CD14-positive monocyte (primary cell): ENCODE data around the gene MRPL4. TPM values are rescaled to one million over a fixed set of nuclear protein-coding genes. Genes with fewer than 3 reads are reported as not detected.

ENCODE experiments used
- DNase-seq, 3 donors: peaks; one replicate each; pipeline ENCODE4 v3.0.0-alpha.2; 2011 to 2022
- H2AFZ ChIP-seq: 2 replicates; pipeline ENCODE4 v1.6.0; 2012; ENCODE audit warnings: mild to moderate bottlenecking, low read depth, low read length, inconsistent platforms; ENCODE audit not compliant: insufficient read depth, poor library complexity, severe bottlenecking
- H3K27ac ChIP-seq, 2 donors: 1 replicate in 1 of 2; 2 replicates in 1 of 2; pipeline ENCODE4 v1.5.1; 2012 to 2013; ENCODE audit warnings: low read length in 2 of 2, control low read depth in 1 of 2, inconsistent platforms in 1 of 2, low read depth in 1 of 2, mild to moderate bottlenecking in 1 of 2
- H3K27me3 ChIP-seq, 2 donors: one replicate each; pipeline versions ENCODE4 v1.6.0 to v1.6.1; 2011 to 2013; ENCODE audit warnings: low read length in 2 of 2; ENCODE audit not compliant: control insufficient read depth in 2 of 2, insufficient read depth in 2 of 2
- H3K36me3 ChIP-seq, 2 donors: replicated peaks in 1 of 2; 1 replicate in 1 of 2; 2 replicates in 1 of 2; pipeline versions ENCODE4 v1.5.1 to v1.6.1; 2012 to 2013; ENCODE audit warnings: low read length in 2 of 2, control low read depth in 1 of 2, inconsistent platforms in 1 of 2, mild to moderate bottlenecking in 1 of 2; ENCODE audit not compliant: insufficient read depth in 2 of 2, control insufficient read depth in 1 of 2
- H3K4me1 ChIP-seq, 2 donors: 1 replicate in 1 of 2; 2 replicates in 1 of 2; pipeline versions ENCODE4 v1.5.1 to v1.6.1; 2012 to 2013; ENCODE audit warnings: low read length in 2 of 2, control low read depth in 1 of 2, inconsistent platforms in 1 of 2, mild to moderate bottlenecking in 1 of 2, moderate library complexity in 1 of 2; ENCODE audit not compliant: insufficient read depth in 2 of 2, control insufficient read depth in 1 of 2
- H3K4me2 ChIP-seq: replicated peaks from 2 replicates; pipeline ENCODE3; 2012; ENCODE audit warnings: low read length, moderate library complexity, mild to moderate bottlenecking; ENCODE audit not compliant: poor library complexity, severe bottlenecking; ENCODE audit errors: extremely low read depth
- H3K4me3 ChIP-seq, 3 experiments: fragments of 200-600 bp in 1 of 3; sonication (generic) in 1 of 3; replicated peaks in 1 of 3; 1 replicate in 2 of 3; 2 replicates in 1 of 3; pipeline ENCODE4 v1.5.1; 2011 to 2013; ENCODE audit warnings: low read length in 3 of 3, mild to moderate bottlenecking in 3 of 3, control low read depth in 2 of 3, low read depth in 2 of 3, inconsistent platforms in 1 of 3, moderate library complexity in 1 of 3
- H3K79me2 ChIP-seq: 2 replicates; pipeline ENCODE4 v1.6.0; 2012; ENCODE audit warnings: mild to moderate bottlenecking, control low read depth, inconsistent platforms, low read length, moderate library complexity; ENCODE audit not compliant: insufficient read depth
- H3K9ac ChIP-seq: 2 replicates; pipeline ENCODE4 v1.6.0; 2017; ENCODE audit warnings: low read length, mild to moderate bottlenecking; ENCODE audit not compliant: insufficient read depth, poor library complexity, severe bottlenecking
- H3K9me3 ChIP-seq, 2 donors: replicated peaks in 1 of 2; 1 replicate in 1 of 2; 2 replicates in 1 of 2; pipeline versions ENCODE4 v1.5.1 to v1.6.1; 2012 to 2013; ENCODE audit warnings: low read length in 2 of 2, control low read depth in 1 of 2; ENCODE audit not compliant: control insufficient read depth in 1 of 2, insufficient read depth in 1 of 2
- H4K20me1 ChIP-seq: 2 replicates; pipeline ENCODE4 v1.6.0; 2012; ENCODE audit warnings: mild to moderate bottlenecking, low read length, control low read depth, moderate library complexity; ENCODE audit not compliant: insufficient read depth
- H3K27ac Mint-ChIP-seq, 7 donors: one replicate each; pipeline ENCODE4 v1.8.0; 2020; ENCODE audit warnings: mild to moderate bottlenecking in 7 of 7, mixed read lengths in 7 of 7, moderate library complexity in 6 of 7, inconsistent platforms in 2 of 7
- H3K27me3 Mint-ChIP-seq, 3 donors: one replicate each; pipeline ENCODE4 v1.8.0; 2021 to 2022; ENCODE audit warnings: low read depth in 3 of 3, mild to moderate bottlenecking in 3 of 3, mixed read lengths in 3 of 3, moderate library complexity in 3 of 3, inconsistent platforms in 1 of 3
- H3K36me3 Mint-ChIP-seq, 2 donors: one replicate each; pipeline ENCODE4 v1.8.0; 2020; ENCODE audit warnings: mixed read lengths in 2 of 2, inconsistent platforms in 1 of 2, mild to moderate bottlenecking in 1 of 2
- H3K4me1 Mint-ChIP-seq: one replicate; pipeline ENCODE4 v1.8.0; 2020; ENCODE audit warnings: mild to moderate bottlenecking, mixed read lengths
- H3K4me3 Mint-ChIP-seq, 2 donors: one replicate each; pipeline ENCODE4 v1.8.0; 2020; ENCODE audit warnings: mild to moderate bottlenecking in 2 of 2, mixed read lengths in 2 of 2, moderate library complexity in 1 of 2
- H3K9me3 Mint-ChIP-seq, 7 donors: one replicate each; pipeline ENCODE4 v1.8.0; 2020 to 2022; ENCODE audit warnings: mixed read lengths in 7 of 7, mild to moderate bottlenecking in 6 of 7, moderate library complexity in 6 of 7, inconsistent platforms in 2 of 7
- WGBS: methylation state at CpG from one replicate; pipeline ENCODE4 v1.1.5; 2013; ENCODE audit warnings: missing lambda C conversion rate; ENCODE audit not compliant: insufficient coverage; 5-methylcytosine and 5-hydroxymethylcytosine counted together
- intact Hi-C, 2 donors: fragments of 100-400 bp; cut with micrococcal nuclease; formaldehyde crosslinking; loops; one replicate each; pipeline versions ENCODE4 v1.15.0 to v1.15.1; 2023
- polyA plus RNA-seq, 3 donors: library from polyadenylated mRNA; depleted of rRNA in 1 of 3; unstranded in 2 of 3; stranded (reverse) in 1 of 3; fragments of 300-500 nt in 2 of 3; fragments of >200 nt in 1 of 3; fragmentation: Illumina TruSeq in 2 of 3; gene quantifications; 1 replicate in 2 of 3; 2 replicates in 1 of 3; pipeline ENCODE4 v1.2.3, GENCODE V29; 2012 to 2021
- TF ChIP-seq, protein P1 (sequence below): fragments of 200-600 bp; IDR thresholded peaks from one replicate; pipeline ENCODE4 v1.8.0; 2022; ENCODE audit warnings: antibody characterized with exemption, mild to moderate bottlenecking

MRPL4 gene
- polyA plus RNA-seq, 3 donors = 20.4 to 40.2 (median 22.7) TPM

DNA sequence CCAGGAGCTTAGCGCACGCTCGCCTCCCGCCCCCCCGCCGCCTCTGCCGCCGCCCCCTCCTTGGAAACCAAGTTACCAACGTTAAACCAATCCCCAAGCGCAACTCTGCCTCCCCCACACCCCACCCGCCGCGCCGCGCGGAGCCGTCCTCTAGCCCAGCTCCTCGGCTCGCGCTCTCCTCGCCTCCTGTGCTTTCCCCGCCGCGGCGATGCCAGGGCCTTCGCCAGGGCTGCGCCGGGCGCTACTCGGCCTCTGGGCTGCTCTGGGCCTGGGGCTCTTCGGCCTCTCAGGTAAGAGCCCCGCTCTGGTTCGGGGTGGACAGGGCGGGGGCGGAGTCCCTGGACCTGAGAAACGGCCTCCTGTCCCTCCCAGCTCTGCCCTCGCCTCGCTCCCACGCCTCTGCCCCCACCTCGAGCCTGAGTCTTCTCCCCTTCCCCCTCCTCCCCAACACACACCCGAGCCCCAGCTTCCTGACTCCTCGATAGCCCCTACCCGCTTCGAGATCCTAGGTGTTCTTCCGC, 37.9 kb downstream of the MRPL4 start, which contains the start of gene ICAM5:
Gene ICAM5 (plus strand): TSS at position 117 of the 521 bp plus-strand sequence. CDS start 92 bp downstream, at position 209.
- DNase-seq = peak in 1 of 3 donors; percentile 15
- Histone ChIP-seq H3K9me3 (peaks cover 6 to 22% of the 10 kb centered on the region in 2 donors), H3K36me3 (peaks cover 13% of the 10 kb centered on the region in 2 donors), H2AFZ (peak within 1 kb of the TSS; percentile 73), H3K27me3 (peaks cover 32 to 74% of the 10 kb centered on the region in 2 donors), H3K9ac (peak within 1 kb of the TSS; percentile 33), H3K79me2 (no peaks in the 10 kb centered on the region), H3K4me3 (peak within 1 kb of the TSS in 2 of 3 experiments; percentile 29 to 74), H3K27ac (no peak within 1 kb of the TSS), H3K4me1 (peaks cover 95 to 97% of the 10 kb centered on the region in 2 donors), H3K4me2 (peak within 1 kb of the TSS; percentile 78), H4K20me1 (peaks cover 27% of the 10 kb centered on the region)
- peaks cover 64 to 79% (median 77%) of the 10 kb centered on the region in 3 donors for H3K27me3 Mint-ChIP-seq
- H3K9me3 Mint-ChIP-seq = peaks cover 0 to 48% (median 31%) of the 10 kb centered on the region in 7 donors
- H3K36me3 Mint-ChIP-seq = peaks cover 26 to 38% of the 10 kb centered on the region in 2 donors
- TF ChIP-seq, protein P1, sequence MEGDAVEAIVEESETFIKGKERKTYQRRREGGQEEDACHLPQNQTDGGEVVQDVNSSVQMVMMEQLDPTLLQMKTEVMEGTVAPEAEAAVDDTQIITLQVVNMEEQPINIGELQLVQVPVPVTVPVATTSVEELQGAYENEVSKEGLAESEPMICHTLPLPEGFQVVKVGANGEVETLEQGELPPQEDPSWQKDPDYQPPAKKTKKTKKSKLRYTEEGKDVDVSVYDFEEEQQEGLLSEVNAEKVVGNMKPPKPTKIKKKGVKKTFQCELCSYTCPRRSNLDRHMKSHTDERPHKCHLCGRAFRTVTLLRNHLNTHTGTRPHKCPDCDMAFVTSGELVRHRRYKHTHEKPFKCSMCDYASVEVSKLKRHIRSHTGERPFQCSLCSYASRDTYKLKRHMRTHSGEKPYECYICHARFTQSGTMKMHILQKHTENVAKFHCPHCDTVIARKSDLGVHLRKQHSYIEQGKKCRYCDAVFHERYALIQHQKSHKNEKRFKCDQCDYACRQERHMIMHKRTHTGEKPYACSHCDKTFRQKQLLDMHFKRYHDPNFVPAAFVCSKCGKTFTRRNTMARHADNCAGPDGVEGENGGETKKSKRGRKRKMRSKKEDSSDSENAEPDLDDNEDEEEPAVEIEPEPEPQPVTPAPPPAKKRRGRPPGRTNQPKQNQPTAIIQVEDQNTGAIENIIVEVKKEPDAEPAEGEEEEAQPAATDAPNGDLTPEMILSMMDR = no peak
- H3K27ac Mint-ChIP-seq = peak within 1 kb of the TSS in 6 of 7 donors; percentile 17 to 78 (median 60)
- H3K4me3 Mint-ChIP-seq = peak within 1 kb of the TSS; percentile 75 to 94
- intact Hi-C loops = no loop called here
- peaks cover 89% of the 10 kb centered on the region for H3K4me1 Mint-ChIP-seq
- WGBS = under 1% methylated on average over 40 of the region's 45 CpGs

DNA sequence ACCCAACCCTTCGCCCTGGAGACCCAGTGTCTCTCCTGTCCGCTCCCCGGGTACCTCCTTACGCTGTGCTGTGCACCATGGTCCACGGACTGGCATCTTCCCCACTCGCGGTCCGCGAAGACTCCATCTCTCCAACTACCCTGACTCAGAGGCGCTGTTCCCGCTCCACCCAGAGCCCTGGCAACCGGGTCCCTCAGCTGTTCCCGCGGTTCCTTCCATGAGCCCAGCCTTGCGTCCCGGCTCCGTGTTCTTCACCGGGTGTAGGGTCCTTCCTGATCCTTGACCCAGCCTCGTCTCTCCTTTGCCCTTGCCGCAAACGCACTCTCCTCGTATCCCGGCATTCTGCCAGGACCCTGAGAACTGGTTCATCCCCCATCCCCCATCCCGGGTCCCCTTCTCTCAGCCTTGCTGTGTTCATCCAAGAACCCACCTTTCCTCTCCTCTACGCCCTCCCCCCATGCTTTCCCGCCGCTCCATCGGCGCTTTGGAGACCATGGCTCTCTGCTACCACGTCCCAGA, 38.4 kb downstream of the MRPL4 start:
- peaks cover 0 to 48% (median 31%) of the 10 kb centered on the region in 7 donors for H3K9me3 Mint-ChIP-seq
- Histone ChIP-seq H3K27ac (no peak overlapping the region), H2AFZ (peak overlapping the region; percentile 73), H3K9me3 (peaks cover 6 to 22% of the 10 kb centered on the region in 2 donors), H3K9ac (peak overlapping the region; percentile 33), H3K27me3 (peaks cover 32 to 78% of the 10 kb centered on the region in 2 donors), H3K36me3 (peaks cover 8% of the 10 kb centered on the region in 2 donors), H4K20me1 (peaks cover 22% of the 10 kb centered on the region), H3K4me3 (peak overlapping the region in 2 of 3 experiments; percentile 29 to 74), H3K4me2 (peak overlapping the region; percentile 78), H3K4me1 (peaks cover 97% of the 10 kb centered on the region in 2 donors), H3K79me2 (no peaks in the 10 kb centered on the region)
- peak in 1 of 3 donors; percentile 35 for DNase-seq
- TF ChIP-seq, protein P1 = no peak
- peaks cover 87% of the 10 kb centered on the region for H3K4me1 Mint-ChIP-seq
- peaks cover 69 to 84% (median 82%) of the 10 kb centered on the region in 3 donors for H3K27me3 Mint-ChIP-seq
- H3K4me3 Mint-ChIP-seq = peak overlapping the region; percentile 75 to 94
- peaks cover 21 to 33% of the 10 kb centered on the region in 2 donors for H3K36me3 Mint-ChIP-seq
- intact Hi-C loops = no loop called here
- peak overlapping the region in 5 of 7 donors; percentile 17 to 78 (median 64) for H3K27ac Mint-ChIP-seq
- WGBS = under 1% methylated on average over 30 of the region's 30 CpGs
